H9 (cell line): ENCODE results near the gene ZNF33A. TPM values are rescaled to one million over a fixed set of nuclear protein-coding genes. Genes with fewer than 3 reads are reported as not detected.

Source experiments
- DNase-seq: peaks from one replicate; pipeline ENCODE4 v3.0.0-alpha.2; 2017
- H2AFZ ChIP-seq: one replicate; pipeline ENCODE4 v1.6.1; 2013; ENCODE audit warnings: mild to moderate bottlenecking, low read length, control low read depth, moderate library complexity
- H2AK5ac ChIP-seq: 2 replicates; pipeline ENCODE4 v1.6.1; 2013; ENCODE audit warnings: low read length, control low read depth, mixed read lengths; ENCODE audit not compliant: insufficient read length
- H2BK120ac ChIP-seq: one replicate; pipeline ENCODE4 v1.6.1; 2013; ENCODE audit warnings: low read depth, mild to moderate bottlenecking, low read length, control low read depth, inconsistent platforms; ENCODE audit not compliant: poor library complexity, severe bottlenecking
- H2BK12ac ChIP-seq: 2 replicates; pipeline ENCODE4 v1.6.1; 2013; ENCODE audit warnings: low read length, control low read depth, mixed read lengths, low read depth; ENCODE audit not compliant: insufficient read length
- H2BK15ac ChIP-seq: 2 replicates; pipeline ENCODE4 v1.6.1; 2013; ENCODE audit warnings: low read depth, low read length, control low read depth
- H2BK20ac ChIP-seq: one replicate; pipeline ENCODE4 v1.6.1; 2013; ENCODE audit warnings: low read depth, mild to moderate bottlenecking, low read length, control low read depth, inconsistent platforms; ENCODE audit not compliant: poor library complexity, severe bottlenecking
- H2BK5ac ChIP-seq: 2 replicates; pipeline ENCODE4 v1.6.1; 2013; ENCODE audit warnings: low read length, control low read depth, mixed read lengths; ENCODE audit not compliant: insufficient read length
- H3K14ac ChIP-seq: 2 replicates; pipeline ENCODE4 v1.6.1; 2013; ENCODE audit warnings: low read length, control low read depth; ENCODE audit not compliant: insufficient read depth
- H3K18ac ChIP-seq: 2 replicates; pipeline ENCODE4 v1.6.1; 2013; ENCODE audit warnings: low read depth, mild to moderate bottlenecking, mixed read lengths, low read length, control low read depth; ENCODE audit not compliant: insufficient read length
- H3K23ac ChIP-seq: 2 replicates; pipeline ENCODE4 v1.6.1; 2013; ENCODE audit warnings: low read length, control low read depth, mixed read lengths, low read depth; ENCODE audit not compliant: insufficient read length
- H3K23me2 ChIP-seq: 2 replicates; pipeline ENCODE4 v1.6.1; 2013; ENCODE audit warnings: low read depth, mild to moderate bottlenecking, mixed read lengths, low read length, control low read depth; ENCODE audit not compliant: insufficient read length, poor library complexity, severe bottlenecking
- H3K27ac ChIP-seq: 2 replicates; pipeline ENCODE4 v1.5.1; 2013; ENCODE audit warnings: low read length, control low read depth, mixed read lengths, low read depth; ENCODE audit not compliant: insufficient read length
- H3K27me3 ChIP-seq: 2 replicates; pipeline ENCODE4 v1.6.1; 2013; ENCODE audit warnings: low read length, control low read depth, inconsistent platforms; ENCODE audit not compliant: insufficient read depth
- H3K4ac ChIP-seq: 2 replicates; pipeline ENCODE4 v1.6.1; 2013; ENCODE audit warnings: low read depth, mild to moderate bottlenecking, control low read depth, inconsistent platforms, low read length, moderate library complexity
- H3K4me1 ChIP-seq: 2 replicates; pipeline ENCODE4 v1.6.1; 2013; ENCODE audit warnings: low read length, control low read depth, inconsistent platforms; ENCODE audit not compliant: insufficient read depth
- H3K4me2 ChIP-seq: 2 replicates; pipeline ENCODE4 v1.6.1; 2013; ENCODE audit warnings: low read length, control low read depth, mixed read lengths; ENCODE audit not compliant: insufficient read length, insufficient read depth
- H3K56ac ChIP-seq: 2 replicates; pipeline ENCODE4 v1.6.1; 2013; ENCODE audit warnings: low read depth, mild to moderate bottlenecking, mixed read lengths, low read length, control low read depth; ENCODE audit not compliant: insufficient read length
- H3K79me1 ChIP-seq: 2 replicates; pipeline ENCODE4 v1.6.1; 2013; ENCODE audit warnings: low read depth, mild to moderate bottlenecking, moderate library complexity, low read length, control low read depth, inconsistent platforms; ENCODE audit not compliant: insufficient read depth, poor library complexity, severe bottlenecking
- H3K79me2 ChIP-seq: 2 replicates; pipeline ENCODE4 v1.6.1; 2013; ENCODE audit warnings: low read length, control low read depth, inconsistent platforms; ENCODE audit not compliant: insufficient read depth
- H3K9ac ChIP-seq: 2 replicates; pipeline ENCODE4 v1.6.1; 2013; ENCODE audit warnings: low read length, control low read depth, mixed read lengths; ENCODE audit not compliant: insufficient read length; ENCODE audit errors: extremely low read depth
- H3K9me3 ChIP-seq: one replicate; pipeline ENCODE4 v1.6.1; 2013; ENCODE audit warnings: low read depth, low read length, inconsistent platforms; ENCODE audit not compliant: control insufficient read depth
- H3T11ph ChIP-seq: one replicate; pipeline ENCODE4 v1.6.1; 2013; ENCODE audit warnings: mild to moderate bottlenecking, low read length, control low read depth, inconsistent platforms
- H4K20me1 ChIP-seq: one replicate; pipeline ENCODE4 v1.6.1; 2013; ENCODE audit not compliant: control insufficient read depth, insufficient read length, insufficient read depth
- H4K5ac ChIP-seq: 2 replicates; pipeline ENCODE4 v1.6.1; 2013; ENCODE audit warnings: low read depth, mild to moderate bottlenecking, mixed read lengths, low read length, control low read depth; ENCODE audit not compliant: insufficient read length
- H4K8ac ChIP-seq: replicated peaks from 2 replicates; pipeline ENCODE4 v1.6.1; 2013; ENCODE audit warnings: low read length, control low read depth, mixed read lengths, low read depth; ENCODE audit not compliant: insufficient read length
- H4K91ac ChIP-seq: 2 replicates; pipeline ENCODE4 v1.6.1; 2013; ENCODE audit warnings: low read depth, mild to moderate bottlenecking, moderate library complexity, mixed read lengths, low read length, control low read depth; ENCODE audit not compliant: insufficient read length
- H3K27ac Mint-ChIP-seq, 3 experiments: 2 replicates in 2 of 3; 3 replicates in 1 of 3; pipeline ENCODE4 v1.8.0; 2020 to 2021; ENCODE audit warnings: mixed read lengths in 3 of 3, mild to moderate bottlenecking in 1 of 3, moderate library complexity in 1 of 3
- H3K27me3 Mint-ChIP-seq: 2 replicates; pipeline ENCODE4 v1.8.0; 2021; ENCODE audit warnings: low read depth, mild to moderate bottlenecking, moderate library complexity, mixed read lengths
- H3K36me3 Mint-ChIP-seq, 3 experiments: 2 replicates in 2 of 3; 3 replicates in 1 of 3; pipeline ENCODE4 v1.8.0; 2020 to 2021; ENCODE audit warnings: low read depth in 3 of 3, mixed read lengths in 3 of 3; ENCODE audit not compliant: insufficient read depth in 1 of 3
- H3K4me1 Mint-ChIP-seq, 2 experiments: 2 replicates each; pipeline ENCODE4 v1.8.0; 2020; ENCODE audit warnings: mixed read lengths in 2 of 2
- H3K4me3 Mint-ChIP-seq, 2 experiments: 2 replicates in 1 of 2; 3 replicates in 1 of 2; pipeline ENCODE4 v1.8.0; 2020 to 2021; ENCODE audit warnings: mild to moderate bottlenecking in 2 of 2, mixed read lengths in 2 of 2, moderate library complexity in 1 of 2
- H3K9me3 Mint-ChIP-seq, 2 experiments: 2 replicates in 1 of 2; 3 replicates in 1 of 2; pipeline ENCODE4 v1.8.0; 2020; ENCODE audit warnings: mild to moderate bottlenecking in 2 of 2, mixed read lengths in 2 of 2, moderate library complexity in 1 of 2
- WGBS: extraction: QIAGEN DNeasy Blood & Tissue Kit; methylation state at CpG from one replicate; pipeline ENCODE4 v1.1.7; 2013; ENCODE audit warnings: missing lambda C conversion rate, low lambda C conversion rate, mixed read lengths; ENCODE audit not compliant: insufficient read length; ENCODE audit errors: extremely low coverage; 5-methylcytosine and 5-hydroxymethylcytosine counted together
- total RNA-seq: library from RNA; stranded (reverse); gene quantifications from 2 replicates; pipeline ENCODE4 v1.2.1, GENCODE V29; 2021
- TF ChIP-seq, protein P1 (sequence below): fragments of 200-600 bp; sonication (generic); conservative IDR thresholded peaks from 3 replicates; pipeline ENCODE4 v1.8.0; 2021; ENCODE audit warnings: antibody characterized with exemption, mild to moderate bottlenecking

Gene ZNF33A
- total RNA-seq, 1 experiment from 2014 or later = 42.7 TPM

GRCh38 chr10:38070501-38070900 is 60.0 kb downstream of the ZNF33A start:
- H3K27ac ChIP-seq = no peak overlapping the region
- no peaks in the 10 kb centered on the region for H3K27me3 ChIP-seq
- H3K18ac ChIP-seq = no peak overlapping the region
- Mint-ChIP-seq H3K27me3 (peaks cover 2% of the 10 kb centered on the region), H3K9me3 (peaks cover 72 to 89% of the 10 kb centered on the region in 2 experiments), H3K4me3 (no peak overlapping the region), H3K36me3 (peaks cover 9 to 16% (median 12%) of the 10 kb centered on the region in 3 experiments), H3K27ac (no peak overlapping the region), H3K4me1 (no peaks in the 10 kb centered on the region)
- H3K14ac ChIP-seq = no peak overlapping the region
- H2BK120ac ChIP-seq = no peak overlapping the region
- no peak overlapping the region for H2AK5ac ChIP-seq
- no peak overlapping the region for H4K91ac ChIP-seq
- no peak for DNase-seq
- H3K79me2 ChIP-seq = no peaks in the 10 kb centered on the region
- H2BK5ac ChIP-seq = no peak overlapping the region
- H3K56ac ChIP-seq = no peak overlapping the region
- H3K9ac ChIP-seq = no peak overlapping the region
- H3K9me3 ChIP-seq = peaks cover 9% of the 10 kb centered on the region
- no peaks in the 10 kb centered on the region for H4K20me1 ChIP-seq
- TF ChIP-seq, protein P1, sequence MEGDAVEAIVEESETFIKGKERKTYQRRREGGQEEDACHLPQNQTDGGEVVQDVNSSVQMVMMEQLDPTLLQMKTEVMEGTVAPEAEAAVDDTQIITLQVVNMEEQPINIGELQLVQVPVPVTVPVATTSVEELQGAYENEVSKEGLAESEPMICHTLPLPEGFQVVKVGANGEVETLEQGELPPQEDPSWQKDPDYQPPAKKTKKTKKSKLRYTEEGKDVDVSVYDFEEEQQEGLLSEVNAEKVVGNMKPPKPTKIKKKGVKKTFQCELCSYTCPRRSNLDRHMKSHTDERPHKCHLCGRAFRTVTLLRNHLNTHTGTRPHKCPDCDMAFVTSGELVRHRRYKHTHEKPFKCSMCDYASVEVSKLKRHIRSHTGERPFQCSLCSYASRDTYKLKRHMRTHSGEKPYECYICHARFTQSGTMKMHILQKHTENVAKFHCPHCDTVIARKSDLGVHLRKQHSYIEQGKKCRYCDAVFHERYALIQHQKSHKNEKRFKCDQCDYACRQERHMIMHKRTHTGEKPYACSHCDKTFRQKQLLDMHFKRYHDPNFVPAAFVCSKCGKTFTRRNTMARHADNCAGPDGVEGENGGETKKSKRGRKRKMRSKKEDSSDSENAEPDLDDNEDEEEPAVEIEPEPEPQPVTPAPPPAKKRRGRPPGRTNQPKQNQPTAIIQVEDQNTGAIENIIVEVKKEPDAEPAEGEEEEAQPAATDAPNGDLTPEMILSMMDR = no peak
- no peak overlapping the region for H4K5ac ChIP-seq
- H3K4me1 ChIP-seq = no peaks in the 10 kb centered on the region
- no peaks in the 10 kb centered on the region for H3K23me2 ChIP-seq
- no peak overlapping the region for H2AFZ ChIP-seq
- no CpG with 5 or more reads among the region's 8 CpGs for WGBS
- H3K4me2 ChIP-seq = no peak overlapping the region
- no peak overlapping the region for H4K8ac ChIP-seq
- no peak overlapping the region for H3K4ac ChIP-seq
- no peaks in the 10 kb centered on the region for H3K79me1 ChIP-seq
- H2BK12ac ChIP-seq = no peak overlapping the region
- H2BK20ac ChIP-seq = no peak overlapping the region
- no peak overlapping the region for H2BK15ac ChIP-seq
- no peak overlapping the region for H3T11ph ChIP-seq
- H3K23ac ChIP-seq = no peak overlapping the region
